ENCODE measurements around the gene RAPGEF4. TPM values are rescaled to one million over a fixed set of nuclear protein-coding genes. Genes with fewer than 3 reads are reported as not detected.

RAPGEF4 gene
- polyA plus RNA-seq, 1 experiment: 0.60 TPM

GRCh38 chr2:172978063-172978383 is 242.4 kb downstream of the RAPGEF4 start:
- no peak overlapping the region for H3K4me3 ChIP-seq (ENCODE audit: low read depth, low read length)
- no peak for TF ChIP-seq CTCF (IDR thresholded peaks at IDR 0.05; ENCODE audit: insufficient read depth, low read depth, low read length)
- H3K36me3 ChIP-seq (ENCODE audit: control insufficient read depth, insufficient read depth, low read length): no peaks in the 10 kb centered on the region
- H3K27me3 ChIP-seq (ENCODE audit: control insufficient read depth, insufficient read depth, low read length): peaks cover 5% of the 10 kb centered on the region
- DNase-seq (ENCODE audit: low read depth): no peak
- ChIA-PET CTCF (interaction anchor here (0.9 to 2.9 kb wide), 3 partner anchors 11 to 45 kb away, joined by 3 to 10 read pairs (median 5); no protein-coding TSS in a partner anchor), POLR2A (no interaction called here)

GRCh38 chr2:172985139-172985892 is 249.7 kb downstream of the RAPGEF4 start:
- Histone ChIP-seq H3K36me3 (ENCODE audit: control insufficient read depth, insufficient read depth, low read length) (no peaks in the 10 kb centered on the region), H3K4me3 (ENCODE audit: low read depth, low read length) (no peak overlapping the region), H3K27me3 (ENCODE audit: control insufficient read depth, insufficient read depth, low read length) (no peaks in the 10 kb centered on the region)
- TF ChIP-seq CTCF (IDR thresholded peaks at IDR 0.05; ENCODE audit: insufficient read depth, low read depth, low read length): no peak
- DNase-seq (ENCODE audit: low read depth): no peak
- POLR2A ChIA-PET: no interaction called here
- CTCF ChIA-PET: interaction anchor here (1.1 to 1.9 kb wide), 5 partner anchors 10 to 42 kb away, joined by 3 to 8 read pairs (median 4); no protein-coding TSS in a partner anchor

- H3K4me3 ChIP-seq (ENCODE audit: low read depth, low read length): no peak overlapping the region
- ChIA-PET CTCF (interaction anchor here (1.4 to 1.9 kb wide), 3 partner anchors 9 to 42 kb away, joined by 3 to 8 read pairs (median 4); no protein-coding TSS in a partner anchor), POLR2A (no interaction called here)
- no peaks in the 10 kb centered on the region for H3K36me3 ChIP-seq (ENCODE audit: control insufficient read depth, insufficient read depth, low read length)
- no peak for TF ChIP-seq CTCF (IDR thresholded peaks at IDR 0.05; ENCODE audit: insufficient read depth, low read depth, low read length)
- H3K27me3 ChIP-seq (ENCODE audit: control insufficient read depth, insufficient read depth, low read length): no peaks in the 10 kb centered on the region
- DNase-seq (ENCODE audit: low read depth): no peak
These were observed 250.4 kb downstream of the RAPGEF4 start for GRCh38 chr2:172986040-172986439.

GRCh38 chr2:172988728-172989127 is 253.1 kb downstream of the RAPGEF4 start:
- ChIA-PET CTCF (no interaction called here), POLR2A (no interaction called here)
- no peak for DNase-seq (ENCODE audit: low read depth)
- no peaks in the 10 kb centered on the region for H3K36me3 ChIP-seq (ENCODE audit: control insufficient read depth, insufficient read depth, low read length)
- no peak overlapping the region for H3K4me3 ChIP-seq (ENCODE audit: low read depth, low read length)
- H3K27me3 ChIP-seq (ENCODE audit: control insufficient read depth, insufficient read depth, low read length): no peaks in the 10 kb centered on the region
- no peak for TF ChIP-seq CTCF (IDR thresholded peaks at IDR 0.05; ENCODE audit: insufficient read depth, low read depth, low read length)

- Histone ChIP-seq H3K27me3 (ENCODE audit: control insufficient read depth, insufficient read depth, low read length) (no peaks in the 10 kb centered on the region), H3K36me3 (ENCODE audit: control insufficient read depth, insufficient read depth, low read length) (no peaks in the 10 kb centered on the region), H3K4me3 (ENCODE audit: low read depth, low read length) (no peak overlapping the region)
- DNase-seq (ENCODE audit: low read depth): no peak
- POLR2A ChIA-PET: no interaction called here
- CTCF ChIA-PET: interaction anchor here (0.8 to 1.8 kb wide), 4 partner anchors 11 to 219 kb away, joined by 3 to 4 read pairs (median 3); no protein-coding TSS in a partner anchor
- no peak for TF ChIP-seq CTCF (IDR thresholded peaks at IDR 0.05; ENCODE audit: insufficient read depth, low read depth, low read length)
These were observed 255.4 kb downstream of the RAPGEF4 start for GRCh38 chr2:172991031-172991430.
